Fibroblast of skin of left quadriceps (primary cell): ENCODE results near the gene ARL6IP1.
"Not testable (repeated sequence)": the region's sequence is repeated elsewhere in the genome, so short reads cannot be mapped to it uniquely, and the experiment has no call there.

Experiments
- DNase-seq, 2 experiments: peaks; one replicate each; pipeline ENCODE4 v3.0.0-alpha.2; 2013; ENCODE audit warnings: low read depth in 2 of 2

The ARL6IP1 gene

GRCh38 chr16:18759598-18760520 is 41.5 kb downstream of the ARL6IP1 start:
- DNase-seq, result not testable (repeated sequence)

GRCh38 chr16:18757960-18758660 is 43.2 kb downstream of the ARL6IP1 start:
- DNase-seq, result not testable (repeated sequence)

GRCh38 chr16:18756639-18757038 is 44.7 kb downstream of the ARL6IP1 start:
- not testable (repeated sequence) for DNase-seq

- DNase-seq, result not testable (repeated sequence)
These were observed 58.5 kb downstream of the ARL6IP1 start for GRCh38 chr16:18742870-18743269.
